Stimulated activated CD8-positive, alpha-beta memory T cell treated with anti-CD3 and anti-CD28 coated beads, Interleukin-4, amount 100 ng/mL, for 1 hour (primary cell): ENCODE data around the gene SESN1.

ENCODE experiments used
- DNase-seq, 2 donors: peaks; one replicate each; pipeline ENCODE4 v3.0.0-alpha.2; 2020; ENCODE audit warnings: low read depth in 2 of 2, low spot score in 1 of 2

The SESN1 gene

DNA sequence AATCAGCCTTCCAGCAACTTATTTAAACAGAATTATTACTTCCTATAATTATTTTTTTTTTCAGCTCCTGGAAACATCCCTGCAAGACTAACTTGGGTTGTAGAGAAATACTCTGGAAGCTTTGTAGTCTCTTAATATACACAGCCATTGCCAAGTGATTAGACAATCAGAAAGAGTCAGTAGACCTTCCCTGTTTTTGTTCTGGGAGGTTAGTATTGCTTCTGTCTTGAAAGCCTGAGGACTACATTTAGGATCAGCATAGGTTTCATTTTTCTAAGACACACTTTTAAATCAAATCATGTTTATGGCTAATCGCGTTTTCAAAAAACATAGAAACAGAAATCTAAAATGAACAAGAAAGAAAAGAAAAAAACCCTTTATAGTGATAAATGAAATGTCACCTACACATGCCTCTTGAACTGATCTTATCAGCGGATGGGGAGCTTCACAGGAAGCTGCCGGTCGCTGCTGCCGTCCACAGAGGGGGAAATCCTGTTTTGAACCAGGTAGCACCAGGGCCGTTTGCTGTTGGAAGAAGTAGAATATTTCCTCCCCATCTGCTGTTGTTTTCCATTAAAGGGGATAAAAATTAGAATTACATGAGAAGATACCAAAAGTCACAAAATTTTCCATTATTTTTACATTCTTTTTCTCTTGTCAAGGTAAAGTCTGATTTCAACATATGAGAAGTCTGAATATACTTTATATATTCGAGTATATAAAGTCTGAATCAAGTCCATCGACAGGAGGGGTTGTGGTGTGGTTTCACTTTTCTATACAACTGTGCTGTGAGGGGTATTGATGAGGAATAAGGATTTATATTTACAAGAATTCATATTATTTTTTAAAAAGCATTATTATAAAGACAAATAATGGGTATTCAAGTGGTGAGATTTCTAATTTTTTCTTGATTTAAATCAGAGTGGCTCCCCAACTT, 151.8 kb downstream of the SESN1 start:
- DNase-seq = peak; percentile 23 to 39

GRCh38 chr6:108941859-108942258, 152.8 kb downstream of the SESN1 start:
- no peak for DNase-seq

DNA sequence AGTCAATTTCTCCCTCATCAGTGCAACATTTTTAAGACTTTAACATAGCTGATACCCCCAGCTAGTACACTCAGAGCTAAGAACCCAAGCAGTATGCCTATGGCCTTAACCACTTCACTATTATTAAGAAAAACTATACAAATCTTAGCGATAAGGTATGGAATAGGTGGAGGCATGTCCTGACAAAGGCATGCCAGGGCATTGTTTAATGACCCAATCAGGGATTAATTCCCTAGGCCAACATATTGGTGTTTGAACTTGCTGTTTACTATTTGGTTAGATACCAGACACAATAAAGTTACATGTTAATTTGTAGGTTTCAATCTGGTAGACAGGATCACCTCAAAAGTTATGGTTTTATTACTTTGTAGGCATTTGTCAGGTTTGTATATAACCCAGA, 153.4 kb downstream of the SESN1 start:
- DNase-seq = no peak

- no peak for DNase-seq
These were observed 153.9 kb downstream of the SESN1 start for GRCh38 chr6:108940741-108941140.

GRCh38 chr6:108937170-108937569, 157.5 kb downstream of the SESN1 start:
- no peak for DNase-seq
